ENCODE measurements around the gene PAPOLA. TPM values are rescaled to one million over a fixed set of nuclear protein-coding genes. Genes with fewer than 3 reads are reported as not detected.
"Not testable (repeated sequence)": the region's sequence is repeated elsewhere in the genome, so short reads cannot be mapped to it uniquely, and the experiment has no call there.

PAPOLA gene
- total RNA-seq (2014; rRNA removed; shearing (Covaris generic)), result 38.2 and 63.2 TPM in 2 replicates

GRCh38 chr14:96501740-96502620, at the start of gene PAPOLA:
Gene PAPOLA, plus strand, starts transcription at chr14:96502382. Its CDS starts 211 bp downstream, at chr14:96502593.
- DNase-seq (ENCODE audit: low spot score), result peak; percentile 94

GRCh38 chr14:96452684-96453083, 49.5 kb upstream of the PAPOLA start:
- DNase-seq (ENCODE audit: low spot score), result no peak

- DNase-seq (ENCODE audit: low spot score), result no peak
Observed at GRCh38 chr14:96455588-96455987, 46.6 kb upstream of the PAPOLA start.

- DNase-seq (ENCODE audit: low spot score), result no peak
Observed at GRCh38 chr14:96459851-96460250, 42.3 kb upstream of the PAPOLA start.

- DNase-seq (ENCODE audit: low spot score), result no peak
Observed at GRCh38 chr14:96461950-96462798, 40.0 kb upstream of the PAPOLA start.

GRCh38 chr14:96464136-96464535, 38.0 kb upstream of the PAPOLA start:
- no peak for DNase-seq (ENCODE audit: low spot score)

GRCh38 chr14:96466918-96467317, 35.3 kb upstream of the PAPOLA start:
- DNase-seq (ENCODE audit: low spot score), result no peak

GRCh38 chr14:96470331-96470730, 31.9 kb upstream of the PAPOLA start:
- DNase-seq (ENCODE audit: low spot score), result no peak

GRCh38 chr14:96470967-96471366, 31.2 kb upstream of the PAPOLA start:
- not testable (repeated sequence) for DNase-seq (ENCODE audit: low spot score)

- no peak for DNase-seq (ENCODE audit: low spot score)
Observed at GRCh38 chr14:96478119-96478518, 24.1 kb upstream of the PAPOLA start.

- DNase-seq (ENCODE audit: low spot score), result no peak
Observed at GRCh38 chr14:96479435-96480146, 22.6 kb upstream of the PAPOLA start.

- DNase-seq (ENCODE audit: low spot score), result no peak
Observed at GRCh38 chr14:96481731-96482314, 20.4 kb upstream of the PAPOLA start.

GRCh38 chr14:96482986-96483385, 19.2 kb upstream of the PAPOLA start:
- DNase-seq (ENCODE audit: low spot score), result no peak

GRCh38 chr14:96484399-96484798, 17.8 kb upstream of the PAPOLA start:
- no peak for DNase-seq (ENCODE audit: low spot score)

- no peak for DNase-seq (ENCODE audit: low spot score)
Observed at GRCh38 chr14:96486705-96487104, 15.5 kb upstream of the PAPOLA start.

- no peak for DNase-seq (ENCODE audit: low spot score)
Observed at GRCh38 chr14:96489327-96489726, 12.9 kb upstream of the PAPOLA start.

- DNase-seq (ENCODE audit: low spot score), result no peak
Observed at GRCh38 chr14:96493178-96493577, 9.0 kb upstream of the PAPOLA start.

GRCh38 chr14:96494331-96494730, 7.9 kb upstream of the PAPOLA start:
- no peak for DNase-seq (ENCODE audit: low spot score)

GRCh38 chr14:96497087-96497486, 5.1 kb upstream of the PAPOLA start:
- DNase-seq (ENCODE audit: low spot score), result no peak

GRCh38 chr14:96497586-96497985, 4.6 kb upstream of the PAPOLA start:
- no peak for DNase-seq (ENCODE audit: low spot score)

GRCh38 chr14:96501217-96501739, 904 bp upstream of the PAPOLA start:
- DNase-seq (ENCODE audit: low spot score), result no peak
